ENCODE results near the gene RSRP1.

The RSRP1 gene

DNA sequence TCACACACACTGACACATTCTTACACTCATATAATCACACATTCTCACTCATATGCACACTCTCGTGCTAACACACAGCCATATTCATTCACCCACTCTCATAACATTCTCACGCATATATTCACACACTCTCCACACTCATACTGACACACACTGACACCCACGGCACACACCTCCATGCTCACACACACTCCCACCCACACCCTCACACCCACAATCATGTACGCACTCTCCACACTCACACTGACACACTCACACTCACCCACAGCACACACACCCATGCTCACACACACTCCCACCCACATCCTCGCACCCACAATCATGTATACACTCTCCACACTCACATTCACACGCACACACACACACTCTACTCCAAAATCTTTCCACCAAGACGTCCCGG, 53.2 kb downstream of the RSRP1 start:
- no peak overlapping the region for H3K4me3 ChIP-seq (ENCODE audit: low read depth, low read length)
- TF ChIP-seq POLR2A (IDR thresholded peaks at IDR 0.05; ENCODE audit: extremely low read depth, insufficient read length) (no peak), MYC (IDR thresholded peaks at IDR 0.05; ENCODE audit: low read depth, low read length) (no peak)
- TF ChIP-seq, protein P1, sequence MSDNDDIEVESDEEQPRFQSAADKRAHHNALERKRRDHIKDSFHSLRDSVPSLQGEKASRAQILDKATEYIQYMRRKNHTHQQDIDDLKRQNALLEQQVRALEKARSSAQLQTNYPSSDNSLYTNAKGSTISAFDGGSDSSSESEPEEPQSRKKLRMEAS (IDR thresholded peaks at IDR 0.05; ENCODE audit: low read depth, low read length), result no peak
- TF ChIP-seq, protein P2, sequence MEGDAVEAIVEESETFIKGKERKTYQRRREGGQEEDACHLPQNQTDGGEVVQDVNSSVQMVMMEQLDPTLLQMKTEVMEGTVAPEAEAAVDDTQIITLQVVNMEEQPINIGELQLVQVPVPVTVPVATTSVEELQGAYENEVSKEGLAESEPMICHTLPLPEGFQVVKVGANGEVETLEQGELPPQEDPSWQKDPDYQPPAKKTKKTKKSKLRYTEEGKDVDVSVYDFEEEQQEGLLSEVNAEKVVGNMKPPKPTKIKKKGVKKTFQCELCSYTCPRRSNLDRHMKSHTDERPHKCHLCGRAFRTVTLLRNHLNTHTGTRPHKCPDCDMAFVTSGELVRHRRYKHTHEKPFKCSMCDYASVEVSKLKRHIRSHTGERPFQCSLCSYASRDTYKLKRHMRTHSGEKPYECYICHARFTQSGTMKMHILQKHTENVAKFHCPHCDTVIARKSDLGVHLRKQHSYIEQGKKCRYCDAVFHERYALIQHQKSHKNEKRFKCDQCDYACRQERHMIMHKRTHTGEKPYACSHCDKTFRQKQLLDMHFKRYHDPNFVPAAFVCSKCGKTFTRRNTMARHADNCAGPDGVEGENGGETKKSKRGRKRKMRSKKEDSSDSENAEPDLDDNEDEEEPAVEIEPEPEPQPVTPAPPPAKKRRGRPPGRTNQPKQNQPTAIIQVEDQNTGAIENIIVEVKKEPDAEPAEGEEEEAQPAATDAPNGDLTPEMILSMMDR (IDR thresholded peaks at IDR 0.05; ENCODE audit: low read depth, low read length), result no peak
- DNase-seq (ENCODE audit: low read depth), result no peak

DNA sequence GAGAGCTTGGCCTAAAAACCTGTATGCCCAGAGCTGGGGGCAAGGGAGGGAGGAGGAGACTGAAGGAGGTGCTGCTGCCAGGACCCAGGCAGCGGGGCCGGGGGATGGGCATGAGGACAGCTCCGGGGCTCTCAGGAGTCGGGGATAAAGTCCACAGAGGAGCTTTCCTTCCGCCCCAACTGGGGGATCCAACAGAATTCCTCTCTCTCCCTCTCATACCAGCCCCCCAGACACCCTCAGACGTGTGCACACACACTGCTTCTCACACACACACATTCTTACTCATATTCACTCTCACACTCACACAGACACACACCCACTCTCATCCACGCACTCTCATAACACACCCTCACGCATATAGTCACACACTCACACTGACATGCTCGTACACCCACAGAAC, 54.0 kb downstream of the RSRP1 start:
- DNase-seq (ENCODE audit: low read depth), result no peak
- H3K4me3 ChIP-seq (ENCODE audit: low read depth, low read length), result no peak overlapping the region
- TF ChIP-seq MYC (IDR thresholded peaks at IDR 0.05; ENCODE audit: low read depth, low read length) (no peak), POLR2A (IDR thresholded peaks at IDR 0.05; ENCODE audit: extremely low read depth, insufficient read length) (no peak)
- TF ChIP-seq, protein P1 (IDR thresholded peaks at IDR 0.05; ENCODE audit: low read depth, low read length), result no peak
- TF ChIP-seq, protein P2 (IDR thresholded peaks at IDR 0.05; ENCODE audit: low read depth, low read length), result no peak

Measured in NB4 (cell line).